ENCODE results near the gene ATG101. TPM values are rescaled to one million over a fixed set of nuclear protein-coding genes. Genes with fewer than 3 reads are reported as not detected.

The ATG101 gene
- total RNA-seq, 6 experiments from 2014 or later, result 62.1 to 73.6 (median 66.6) TPM

DNA sequence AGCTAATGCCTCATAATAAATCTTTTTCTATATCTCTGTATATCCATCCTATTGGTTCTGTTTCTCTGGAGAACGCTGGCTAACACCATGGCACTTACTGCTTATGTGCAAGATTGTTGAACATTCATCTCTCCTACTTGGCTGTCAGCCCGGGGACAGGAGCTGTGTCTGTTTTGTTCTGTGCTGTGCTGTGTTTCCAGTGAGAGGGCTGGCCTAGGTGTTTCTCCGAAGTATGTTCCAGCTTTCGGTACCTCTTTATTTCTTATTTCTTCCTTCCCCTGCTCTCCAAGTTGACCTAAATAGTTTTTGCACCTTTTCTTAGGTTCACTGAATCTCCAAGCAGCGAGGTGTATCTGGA, 37.4 kb upstream of the ATG101 start:
- Mint-ChIP-seq H3K4me1 (ENCODE audit: low read depth) (peaks cover 23% of the 10 kb centered on the region), H3K9me3 (no peaks in the 10 kb centered on the region), H3K4me3 (peak overlapping the region; percentile 89), H3K36me3 (ENCODE audit: low read depth) (no peaks in the 10 kb centered on the region), H3K27me3 (ENCODE audit: insufficient read depth) (peaks cover 4% of the 10 kb centered on the region), H3K27ac (peak overlapping the region; percentile 94)
- DNase-seq, result peak; percentile 61
- TF ChIP-seq, protein P1, sequence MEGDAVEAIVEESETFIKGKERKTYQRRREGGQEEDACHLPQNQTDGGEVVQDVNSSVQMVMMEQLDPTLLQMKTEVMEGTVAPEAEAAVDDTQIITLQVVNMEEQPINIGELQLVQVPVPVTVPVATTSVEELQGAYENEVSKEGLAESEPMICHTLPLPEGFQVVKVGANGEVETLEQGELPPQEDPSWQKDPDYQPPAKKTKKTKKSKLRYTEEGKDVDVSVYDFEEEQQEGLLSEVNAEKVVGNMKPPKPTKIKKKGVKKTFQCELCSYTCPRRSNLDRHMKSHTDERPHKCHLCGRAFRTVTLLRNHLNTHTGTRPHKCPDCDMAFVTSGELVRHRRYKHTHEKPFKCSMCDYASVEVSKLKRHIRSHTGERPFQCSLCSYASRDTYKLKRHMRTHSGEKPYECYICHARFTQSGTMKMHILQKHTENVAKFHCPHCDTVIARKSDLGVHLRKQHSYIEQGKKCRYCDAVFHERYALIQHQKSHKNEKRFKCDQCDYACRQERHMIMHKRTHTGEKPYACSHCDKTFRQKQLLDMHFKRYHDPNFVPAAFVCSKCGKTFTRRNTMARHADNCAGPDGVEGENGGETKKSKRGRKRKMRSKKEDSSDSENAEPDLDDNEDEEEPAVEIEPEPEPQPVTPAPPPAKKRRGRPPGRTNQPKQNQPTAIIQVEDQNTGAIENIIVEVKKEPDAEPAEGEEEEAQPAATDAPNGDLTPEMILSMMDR (IDR thresholded peaks at IDR 0.05), result no peak

DNA sequence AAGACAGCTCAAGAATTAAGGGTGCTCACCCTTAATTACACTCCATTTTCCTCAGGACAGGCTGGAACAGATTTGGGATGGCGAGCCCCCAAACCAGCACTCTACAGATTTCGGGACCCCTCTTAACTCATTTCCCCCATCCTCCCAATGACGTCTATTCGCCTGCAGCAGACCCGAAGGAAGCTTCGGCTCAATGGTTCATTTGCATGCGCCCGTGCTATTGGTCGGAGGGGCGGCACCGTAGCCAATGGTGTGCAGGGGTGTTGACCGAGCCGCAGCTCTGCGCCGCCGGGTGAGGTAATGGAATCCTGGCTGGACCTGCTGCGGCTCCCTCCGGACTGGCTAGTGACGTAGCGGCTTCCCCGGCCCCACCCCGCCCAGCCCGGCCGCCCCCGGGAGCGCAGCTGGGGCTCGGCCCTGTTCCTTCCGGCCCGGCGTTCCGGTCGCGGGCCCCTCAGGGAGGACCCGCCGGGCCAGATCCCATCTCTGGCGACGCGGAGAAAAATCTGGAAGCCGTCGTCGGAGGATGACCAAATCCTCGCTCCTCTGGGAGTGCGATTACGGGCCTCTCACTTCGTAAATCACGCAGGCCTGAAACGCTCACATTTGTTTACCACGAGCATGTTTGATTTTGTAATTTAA, 36.9 kb upstream of the ATG101 start:
- TF ChIP-seq, protein P1 (IDR thresholded peaks at IDR 0.05), result no peak
- Mint-ChIP-seq H3K27me3 (ENCODE audit: insufficient read depth) (peaks cover 6% of the 10 kb centered on the region), H3K4me1 (ENCODE audit: low read depth) (peaks cover 23% of the 10 kb centered on the region), H3K9me3 (no peaks in the 10 kb centered on the region), H3K36me3 (ENCODE audit: low read depth) (no peaks in the 10 kb centered on the region), H3K27ac (peak overlapping the region; percentile 94), H3K4me3 (peak overlapping the region; percentile 89)
- peak; percentile 96 for DNase-seq

DNA sequence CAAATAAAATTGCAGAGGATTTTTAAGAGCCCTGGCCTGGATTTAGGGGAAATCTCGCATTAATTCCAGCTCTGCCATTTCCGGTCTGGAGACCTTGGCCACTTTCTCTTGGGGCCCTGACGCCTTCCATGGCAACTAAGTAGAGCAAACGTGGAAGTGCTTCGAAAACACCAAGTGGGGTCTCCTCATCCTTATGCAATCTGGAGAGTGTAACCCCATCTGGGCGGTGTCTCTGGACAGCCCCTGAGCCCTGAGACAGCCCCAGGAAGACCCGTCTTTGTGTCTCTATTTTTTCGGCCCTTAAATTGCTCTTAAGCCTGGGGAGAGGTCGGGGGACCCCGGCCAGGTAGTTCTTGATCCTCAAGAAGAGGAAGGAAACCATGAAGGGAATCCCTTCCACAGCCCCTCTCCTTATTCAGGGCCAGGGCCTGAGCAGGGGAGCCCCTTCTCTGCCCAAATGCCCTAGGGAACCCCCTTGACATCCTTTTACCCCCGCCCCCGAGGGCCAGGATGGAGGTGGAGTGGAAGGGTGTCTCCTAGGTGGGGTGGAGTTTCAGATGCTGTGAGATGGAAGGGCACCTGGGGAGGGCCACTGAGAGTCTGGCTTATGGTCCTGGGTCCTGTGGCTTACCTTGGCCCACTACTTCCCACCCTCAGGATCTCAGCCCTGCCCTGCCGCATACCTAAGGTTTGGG, 36.2 kb upstream of the ATG101 start:
- peak overlapping the region; percentile 94 for H3K27ac Mint-ChIP-seq
- peaks cover 30% of the 10 kb centered on the region for H3K4me1 Mint-ChIP-seq (ENCODE audit: low read depth)
- no peaks in the 10 kb centered on the region for H3K36me3 Mint-ChIP-seq (ENCODE audit: low read depth)
- DNase-seq, result no peak
- peak overlapping the region; percentile 81 for H3K4me3 Mint-ChIP-seq
- H3K9me3 Mint-ChIP-seq, result no peaks in the 10 kb centered on the region
- TF ChIP-seq, protein P1 (IDR thresholded peaks at IDR 0.05), result no peak
- H3K27me3 Mint-ChIP-seq (ENCODE audit: insufficient read depth), result peaks cover 9% of the 10 kb centered on the region

DNA sequence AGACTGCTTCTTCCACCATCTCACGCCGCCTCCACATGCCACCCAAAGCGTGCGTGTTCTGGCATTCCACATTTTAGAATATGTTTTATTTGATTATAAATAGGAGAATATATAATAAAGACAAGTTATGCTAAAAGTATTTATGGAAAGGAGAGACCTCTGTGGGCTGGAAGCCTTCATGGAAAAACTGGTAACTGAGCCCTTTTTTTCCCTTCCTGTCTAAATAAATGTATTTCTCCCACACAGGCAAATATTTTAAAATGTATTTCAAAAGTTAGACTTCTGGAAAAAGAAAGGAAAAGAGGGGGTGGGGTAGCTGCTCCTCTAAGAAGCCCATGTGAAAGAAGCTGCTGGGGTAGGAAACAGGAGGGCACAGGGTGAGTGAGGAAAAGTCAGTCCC, 34.6 kb upstream of the ATG101 start:
- TF ChIP-seq, protein P1 (IDR thresholded peaks at IDR 0.05), result no peak
- Mint-ChIP-seq H3K9me3 (no peaks in the 10 kb centered on the region), H3K4me1 (ENCODE audit: low read depth) (peaks cover 36% of the 10 kb centered on the region), H3K4me3 (no peak overlapping the region), H3K36me3 (ENCODE audit: low read depth) (no peaks in the 10 kb centered on the region), H3K27ac (no peak overlapping the region), H3K27me3 (ENCODE audit: insufficient read depth) (peaks cover 9% of the 10 kb centered on the region)
- no peak for DNase-seq

DNA sequence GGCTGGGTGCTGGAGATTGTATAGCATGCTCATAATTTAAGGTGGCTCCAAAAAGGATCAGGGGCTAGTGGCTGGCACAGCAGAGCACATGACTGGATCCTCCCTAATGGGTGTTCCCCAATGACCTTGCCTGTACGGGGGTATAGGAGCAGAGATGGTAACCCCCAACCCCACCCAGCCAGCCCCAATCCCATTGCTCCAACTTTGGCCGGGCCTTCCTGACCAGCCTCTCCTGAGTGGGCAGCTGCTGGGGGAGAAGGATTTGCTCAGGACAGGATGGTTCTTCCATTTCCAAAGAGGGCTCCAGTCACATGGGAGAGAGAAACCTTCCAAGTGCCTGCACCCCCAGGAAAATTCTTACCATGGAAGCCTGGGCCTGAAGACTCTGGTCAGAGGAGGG, 33.9 kb upstream of the ATG101 start:
- Mint-ChIP-seq H3K9me3 (no peaks in the 10 kb centered on the region), H3K4me1 (ENCODE audit: low read depth) (peaks cover 38% of the 10 kb centered on the region), H3K36me3 (ENCODE audit: low read depth) (no peaks in the 10 kb centered on the region), H3K27ac (peak overlapping the region; percentile 68), H3K27me3 (ENCODE audit: insufficient read depth) (peaks cover 9% of the 10 kb centered on the region), H3K4me3 (peak overlapping the region; percentile 59)
- TF ChIP-seq, protein P1 (IDR thresholded peaks at IDR 0.05), result no peak
- no peak for DNase-seq
